ENCODE measurements around the gene FAM83C.

FAM83C gene

GRCh38 chr20:35286077-35286898, 5.9 kb downstream of the FAM83C start:
- DNase-seq (ENCODE audit: low read depth, low spot score) = no peak
- peak overlapping the region; percentile 98 for H3K27ac ChIP-seq

- peak overlapping the region; percentile 98 for H3K27ac ChIP-seq
- peak; percentile 62 for DNase-seq (ENCODE audit: low read depth, low spot score)
These were observed 6.5 kb downstream of the FAM83C start for GRCh38 chr20:35285806-35286076.

- H3K27ac ChIP-seq = peak overlapping the region; percentile 98
- DNase-seq (ENCODE audit: low read depth, low spot score) = no peak
These were observed 7.0 kb downstream of the FAM83C start for GRCh38 chr20:35284992-35285805.

GRCh38 chr20:35284267-35284991, 7.8 kb downstream of the FAM83C start, which contains the start of gene EIF6:
TSS of gene EIF6 (minus strand) at chr20:35284772. CDS start at chr20:35284487, 285 bp downstream.
- peak within 1 kb of the TSS; percentile 98 for H3K27ac ChIP-seq
- DNase-seq (ENCODE audit: low read depth, low spot score) = no peak

GRCh38 chr20:35283441-35284266, 8.6 kb downstream of the FAM83C start:
- H3K27ac ChIP-seq = peak overlapping the region; percentile 98
- DNase-seq (ENCODE audit: low read depth, low spot score) = no peak

- peak overlapping the region; percentile 98 for H3K27ac ChIP-seq
- no peak for DNase-seq (ENCODE audit: low read depth, low spot score)
These were observed 10.6 kb downstream of the FAM83C start for GRCh38 chr20:35281506-35282101.

- H3K27ac ChIP-seq = peak overlapping the region; percentile 98
- no peak for DNase-seq (ENCODE audit: low read depth, low spot score)
These were observed 11.7 kb downstream of the FAM83C start for GRCh38 chr20:35280523-35280922.

GRCh38 chr20:35279533-35280174, 12.6 kb downstream of the FAM83C start:
- no peak for DNase-seq (ENCODE audit: low read depth, low spot score)
- peak overlapping the region; percentile 98 for H3K27ac ChIP-seq

- no peak for DNase-seq (ENCODE audit: low read depth, low spot score)
- H3K27ac ChIP-seq = peak overlapping the region; percentile 98
These were observed 13.2 kb downstream of the FAM83C start for GRCh38 chr20:35279040-35279439.

GRCh38 chr20:35277531-35278395, 14.5 kb downstream of the FAM83C start, which contains the start of gene MMP24OS:
TSS of gene MMP24OS (minus strand) at chr20:35278122. CDS start at chr20:35277929, 193 bp downstream.
- peak within 1 kb of the TSS; percentile 98 for H3K27ac ChIP-seq
- no peak for DNase-seq (ENCODE audit: low read depth, low spot score)

GRCh38 chr20:35277127-35277526, 15.1 kb downstream of the FAM83C start:
- DNase-seq (ENCODE audit: low read depth, low spot score) = no peak
- H3K27ac ChIP-seq = peak overlapping the region; percentile 98

GRCh38 chr20:35276408-35276807, 15.8 kb downstream of the FAM83C start:
- H3K27ac ChIP-seq = peak overlapping the region; percentile 98

GRCh38 chr20:35275741-35276251, 16.4 kb downstream of the FAM83C start:
- no peak for DNase-seq (ENCODE audit: low read depth, low spot score)
- no peak overlapping the region for H3K27ac ChIP-seq

More at GRCh38 chr20:35276408-35276807, 15.8 kb downstream of the FAM83C start:
- DNase-seq (ENCODE audit: low read depth, low spot score) = no peak

- no peak overlapping the region for H3K27ac ChIP-seq
- DNase-seq (ENCODE audit: low read depth, low spot score) = no peak
These were observed 17.8 kb downstream of the FAM83C start for GRCh38 chr20:35274172-35275092.

- DNase-seq (ENCODE audit: low read depth, low spot score) = no peak
- H3K27ac ChIP-seq = no peak overlapping the region
These were observed 18.6 kb downstream of the FAM83C start for GRCh38 chr20:35273449-35274171.

GRCh38 chr20:35271904-35272303, 20.3 kb downstream of the FAM83C start:
- no peak overlapping the region for H3K27ac ChIP-seq
- no peak for DNase-seq (ENCODE audit: low read depth, low spot score)

Measured in epithelial cell of prostate (primary cell).